GM21786 (cell line): ENCODE measurements around the gene GRIPAP1.
"Not testable (repeated sequence)": the region's sequence is repeated elsewhere in the genome, so short reads cannot be mapped to it uniquely, and the experiment has no call there.

Experiments
- ATAC-seq: cut with Tn5 transposase; IDR thresholded peaks from one replicate; pipeline ENCODE4 v1.9.1; 2021; ENCODE audit not compliant: unreplicated experiment

Gene GRIPAP1

DNA sequence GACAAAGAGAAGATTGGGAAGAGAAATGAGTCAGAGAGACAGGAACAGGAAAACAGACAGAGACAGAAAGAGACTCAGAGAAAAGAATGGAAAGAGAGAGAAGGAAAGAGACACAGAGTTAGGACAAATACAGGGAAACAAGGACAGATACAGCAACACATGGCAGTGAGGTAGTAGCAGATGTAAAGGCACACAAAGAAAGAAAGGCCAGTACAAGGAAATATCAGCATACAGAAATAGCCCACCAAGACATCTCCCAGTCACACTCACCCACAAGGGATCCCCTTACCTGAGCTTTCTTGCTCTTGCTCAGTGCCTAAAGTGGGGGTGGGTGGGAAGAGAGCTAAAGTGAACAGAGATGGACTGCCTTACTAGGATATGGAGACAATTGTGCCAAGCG, 4.2 kb downstream of the GRIPAP1 start:
- no peak for ATAC-seq

DNA sequence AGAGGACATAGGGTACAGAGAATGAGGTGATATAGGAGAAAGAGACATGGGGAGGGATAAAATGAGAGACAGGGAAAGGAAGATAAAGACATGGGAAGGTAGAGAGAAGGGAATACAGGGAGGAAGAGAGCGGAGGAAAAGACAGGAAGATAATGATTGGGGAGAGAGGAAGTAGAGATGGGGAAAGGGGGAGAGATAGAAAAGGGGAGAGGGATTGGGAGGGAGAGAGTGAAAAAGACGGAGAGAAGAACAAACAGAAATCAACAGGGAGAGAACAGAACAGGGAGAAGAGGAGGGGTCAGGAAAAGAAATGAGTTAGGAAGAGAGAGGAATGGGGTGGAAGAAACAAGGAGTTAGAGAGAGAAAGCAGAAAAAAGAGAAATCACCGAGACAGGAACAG, 4.6 kb downstream of the GRIPAP1 start:
- ATAC-seq: no peak

DNA sequence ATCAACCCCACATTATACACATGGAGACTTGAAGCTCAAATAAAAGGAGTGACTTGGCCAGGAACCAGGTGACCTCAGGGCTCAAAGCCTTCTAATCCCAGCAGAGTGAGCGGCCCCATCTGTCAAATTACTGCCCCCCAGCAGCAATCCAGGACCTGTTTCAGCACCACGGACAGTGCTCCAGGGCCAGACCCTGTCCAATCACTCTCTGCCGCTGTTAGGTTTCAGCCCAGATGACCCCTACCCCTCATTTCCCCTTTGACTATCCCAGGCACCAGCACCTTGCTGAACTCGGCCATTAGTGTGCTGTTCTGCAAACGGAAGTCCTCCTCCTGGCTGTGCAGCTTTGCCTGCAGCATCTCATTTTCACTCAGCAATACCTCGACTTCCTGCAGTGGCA, 5.1 kb downstream of the GRIPAP1 start:
- ATAC-seq: no peak

DNA sequence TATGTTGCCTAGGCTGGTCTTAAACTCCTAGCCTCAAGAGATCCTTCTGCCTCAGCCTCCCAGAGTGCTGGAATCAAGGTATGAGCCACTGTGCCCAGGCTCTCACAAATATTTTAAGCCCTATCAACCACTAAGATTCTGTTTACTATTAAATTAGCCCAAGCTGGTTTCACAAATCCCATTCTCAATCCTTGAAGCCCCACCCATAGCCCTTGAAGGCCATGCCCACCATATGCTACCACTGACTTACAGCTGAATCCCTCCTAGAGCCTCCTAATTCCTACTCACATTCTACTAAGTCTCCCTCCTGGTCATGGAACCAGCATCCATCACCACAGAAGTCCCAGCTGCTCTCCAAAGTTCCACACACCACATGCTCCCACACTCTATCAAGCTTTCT, 9.7 kb downstream of the GRIPAP1 start:
- ATAC-seq: no peak

DNA sequence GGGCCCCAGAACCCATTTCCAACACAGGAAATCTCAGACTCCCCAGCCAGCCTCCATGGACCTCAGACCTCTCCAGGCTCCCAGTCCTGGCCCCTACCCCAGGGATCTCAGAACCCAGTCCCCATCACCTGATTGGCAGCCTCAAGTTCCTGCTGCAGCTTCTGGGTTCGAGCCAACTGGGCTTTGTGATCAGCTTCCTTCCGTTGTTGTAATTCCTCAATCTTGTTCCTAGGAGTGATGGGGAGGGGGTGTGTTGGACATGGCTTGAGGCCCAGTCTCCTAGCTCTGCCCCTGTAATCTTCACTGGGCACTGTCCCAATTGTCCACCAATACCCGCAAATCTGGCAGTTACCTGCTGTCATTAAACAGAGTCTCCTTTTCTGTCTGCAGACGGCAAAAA, 12.6 kb downstream of the GRIPAP1 start:
- ATAC-seq: no peak

DNA sequence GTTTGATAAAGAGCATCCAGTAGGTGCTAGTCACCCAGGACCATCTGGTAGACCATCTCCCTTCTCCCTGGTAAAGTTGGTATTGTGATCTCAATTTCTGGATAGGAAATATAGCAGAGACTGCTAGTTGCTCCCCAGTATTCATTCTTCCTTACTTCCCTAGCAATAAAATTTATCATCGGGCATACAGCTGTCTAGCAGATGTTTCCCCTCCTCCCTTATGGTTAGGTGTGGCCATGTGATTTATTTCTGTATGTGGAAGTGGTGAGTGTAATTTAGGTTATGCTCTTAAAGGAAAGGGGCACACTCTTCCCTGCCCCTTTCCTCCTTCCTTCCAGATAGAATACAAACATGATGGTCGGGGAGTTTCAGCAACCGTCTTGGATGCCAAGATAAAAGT, 18.2 kb downstream of the GRIPAP1 start:
- ATAC-seq: no peak

DNA sequence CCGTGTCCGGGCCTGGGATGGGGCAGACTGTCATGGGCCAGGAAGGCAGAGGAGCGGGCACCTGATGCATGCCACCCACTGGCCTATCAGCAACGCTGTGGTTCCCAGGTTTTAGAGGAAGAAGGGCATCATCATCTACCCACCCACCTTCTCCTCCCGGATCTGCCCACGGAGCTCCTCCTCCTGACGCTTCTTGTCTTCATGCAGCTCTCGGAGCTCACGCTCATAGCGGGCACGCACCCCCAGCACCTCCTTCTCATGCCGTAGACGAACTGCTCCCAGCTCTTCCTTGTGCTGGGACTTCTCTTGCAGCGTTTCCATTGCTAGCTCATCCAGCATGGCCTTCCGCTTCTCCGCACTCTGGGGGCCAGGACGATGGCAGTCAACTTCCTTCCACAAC, 19.0 kb downstream of the GRIPAP1 start:
- no peak for ATAC-seq

DNA sequence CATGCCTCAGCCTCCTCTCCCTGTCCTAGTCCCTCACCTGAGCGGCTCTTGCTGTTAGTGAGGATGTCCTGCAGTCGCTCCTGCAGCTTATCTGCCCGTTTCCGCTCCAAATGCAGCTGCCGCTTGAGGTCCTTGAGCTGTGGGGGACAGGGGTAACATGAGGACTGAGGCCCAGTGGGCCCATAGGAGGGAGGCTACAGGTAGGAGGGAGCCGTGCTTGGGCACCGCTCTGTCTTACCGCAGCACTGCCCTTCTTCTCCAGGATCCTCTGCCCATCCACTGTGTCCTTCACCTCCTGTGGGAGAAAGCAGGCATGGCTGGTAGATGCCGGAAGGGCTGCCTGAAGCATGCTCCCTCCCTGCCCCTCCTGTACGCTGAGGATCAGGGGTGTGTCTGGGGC, 20.9 kb downstream of the GRIPAP1 start:
- no peak for ATAC-seq

DNA sequence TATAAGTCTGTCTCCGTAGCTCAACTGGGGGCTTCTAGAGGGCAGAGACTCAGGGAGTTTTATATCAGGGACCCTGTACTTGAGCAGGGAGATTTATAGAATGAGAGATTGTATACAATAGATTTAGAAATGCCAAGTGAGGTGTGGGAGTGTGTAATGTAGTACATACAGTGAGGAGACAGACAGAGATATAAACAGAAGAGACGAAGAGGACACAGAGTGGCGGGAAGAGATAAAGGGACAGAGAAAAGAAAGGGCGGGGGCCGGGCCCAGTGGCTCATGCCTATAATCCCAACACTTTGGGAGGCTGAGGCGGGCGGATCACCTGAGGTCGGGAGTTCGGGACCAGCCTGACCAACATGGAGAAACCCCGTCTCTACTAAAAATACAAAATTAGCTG, 21.7 kb downstream of the GRIPAP1 start:
- ATAC-seq: not testable (repeated sequence)

DNA sequence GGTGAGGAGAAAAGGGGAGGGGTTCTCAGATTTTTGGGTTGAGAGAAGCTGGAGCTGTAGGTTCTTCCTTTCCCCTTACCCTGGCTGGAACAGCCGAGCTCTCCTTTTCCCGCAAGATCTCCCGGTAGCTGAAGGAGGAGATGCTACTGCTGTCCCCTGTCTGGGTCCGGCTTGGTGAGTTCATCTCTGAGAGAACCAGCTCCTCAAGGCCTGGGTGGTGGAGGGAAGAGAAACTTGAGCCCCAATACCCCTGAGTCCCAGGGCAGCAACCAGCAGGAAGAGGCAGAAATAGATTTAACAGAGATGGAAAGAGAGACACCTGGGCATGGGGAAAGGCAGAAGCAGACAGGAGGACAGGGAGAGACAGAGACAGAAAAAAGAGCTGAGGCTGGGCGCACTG, 23.8 kb downstream of the GRIPAP1 start:
- no peak for ATAC-seq

DNA sequence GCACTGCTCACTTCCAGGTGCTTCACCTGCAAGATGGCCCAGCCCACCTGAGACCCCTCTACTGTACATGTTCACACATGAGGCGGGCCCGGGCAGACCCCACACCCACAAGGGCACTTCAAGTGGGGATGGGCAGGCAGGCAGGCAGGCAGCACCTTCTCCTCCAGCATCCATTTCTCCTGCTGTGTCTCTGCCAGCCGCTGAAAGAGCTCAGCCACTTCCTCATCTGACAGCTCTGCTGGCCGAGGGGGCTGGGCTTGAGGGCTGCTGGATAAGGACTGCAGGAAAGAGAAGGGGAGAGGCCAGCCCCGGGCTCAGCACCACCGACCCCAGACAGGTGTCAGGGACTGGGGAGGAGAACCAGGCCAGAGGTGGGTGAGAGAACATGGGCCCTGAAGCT, 26.0 kb downstream of the GRIPAP1 start:
- ATAC-seq: no peak

DNA sequence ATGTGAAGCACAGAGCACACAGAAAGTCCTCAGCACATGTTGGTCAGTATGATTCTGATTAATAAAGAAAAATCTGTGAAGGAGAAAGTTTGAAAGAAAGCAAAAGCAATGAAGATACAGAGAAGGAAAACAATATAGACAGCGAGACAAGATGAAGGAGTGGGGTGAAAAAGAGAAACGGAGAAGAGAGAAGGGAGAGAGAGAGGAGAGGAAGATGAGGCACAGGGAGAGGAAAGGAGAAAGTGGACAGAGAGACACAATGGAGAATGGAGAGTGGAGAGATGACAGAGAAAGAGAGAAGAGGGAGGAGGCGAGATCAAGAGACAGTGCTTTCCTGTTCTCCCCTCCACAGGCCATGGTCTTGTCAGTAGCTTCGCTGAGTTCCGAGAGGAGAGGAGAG, 26.5 kb downstream of the GRIPAP1 start:
- no peak for ATAC-seq

DNA sequence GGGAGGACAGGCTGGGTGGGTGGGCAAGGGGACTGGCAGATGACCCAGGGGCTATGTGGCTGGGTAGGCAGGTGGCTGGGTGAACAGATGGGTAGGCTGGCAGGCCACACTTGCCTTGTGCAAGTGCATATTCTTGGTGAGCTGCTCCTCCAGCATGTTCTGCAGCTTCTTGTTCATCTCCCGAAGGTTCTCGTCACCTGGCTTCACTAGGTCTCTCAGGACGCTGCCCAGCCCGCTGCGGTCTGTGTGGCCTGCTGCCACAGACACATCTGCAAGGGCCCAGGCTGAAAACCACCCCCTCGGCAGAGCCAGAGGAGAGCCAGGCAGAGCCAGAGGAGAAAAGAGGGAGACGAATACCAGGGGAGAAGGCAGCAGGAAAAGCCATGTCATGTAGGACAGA, 27.0 kb downstream of the GRIPAP1 start:
- no peak for ATAC-seq

DNA sequence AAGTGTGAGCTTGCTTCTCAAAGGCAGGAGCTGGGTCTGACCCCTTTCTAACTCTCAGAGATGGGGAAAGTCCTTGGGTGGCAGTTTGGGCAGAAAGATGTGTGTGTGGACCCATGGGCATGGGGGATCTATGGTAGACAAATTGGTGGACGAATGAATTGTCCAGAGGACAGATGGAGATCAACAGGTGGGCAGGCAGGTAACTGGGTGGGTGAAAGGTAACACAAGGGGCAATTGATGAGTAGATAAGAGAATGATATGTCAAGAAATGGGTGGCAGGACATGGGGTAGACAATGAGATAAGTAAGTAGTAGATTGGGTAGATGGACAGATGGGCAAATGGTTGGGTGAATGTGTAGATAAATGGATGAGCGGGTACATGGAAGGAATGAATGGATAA, 27.5 kb downstream of the GRIPAP1 start:
- no peak for ATAC-seq

DNA sequence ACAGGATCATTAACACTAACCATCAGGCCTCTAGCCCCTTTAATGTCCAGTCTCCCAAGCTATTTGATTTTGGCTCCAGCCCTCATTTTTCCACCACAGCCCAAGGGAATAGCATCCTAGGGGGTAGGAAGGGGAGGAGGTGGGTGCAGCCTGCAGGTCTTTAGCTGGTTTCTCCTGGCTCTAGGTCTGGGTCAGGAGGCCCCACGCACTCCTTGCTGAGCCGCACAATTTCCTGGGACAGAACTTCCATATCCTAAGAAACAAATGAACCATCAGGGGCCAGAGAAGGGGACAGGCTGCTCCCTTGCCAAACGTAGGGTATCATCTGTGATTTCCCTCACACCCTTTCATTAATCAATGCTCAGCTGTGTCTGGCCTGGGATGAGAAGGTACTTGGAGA, 28.0 kb downstream of the GRIPAP1 start:
- no peak for ATAC-seq

DNA sequence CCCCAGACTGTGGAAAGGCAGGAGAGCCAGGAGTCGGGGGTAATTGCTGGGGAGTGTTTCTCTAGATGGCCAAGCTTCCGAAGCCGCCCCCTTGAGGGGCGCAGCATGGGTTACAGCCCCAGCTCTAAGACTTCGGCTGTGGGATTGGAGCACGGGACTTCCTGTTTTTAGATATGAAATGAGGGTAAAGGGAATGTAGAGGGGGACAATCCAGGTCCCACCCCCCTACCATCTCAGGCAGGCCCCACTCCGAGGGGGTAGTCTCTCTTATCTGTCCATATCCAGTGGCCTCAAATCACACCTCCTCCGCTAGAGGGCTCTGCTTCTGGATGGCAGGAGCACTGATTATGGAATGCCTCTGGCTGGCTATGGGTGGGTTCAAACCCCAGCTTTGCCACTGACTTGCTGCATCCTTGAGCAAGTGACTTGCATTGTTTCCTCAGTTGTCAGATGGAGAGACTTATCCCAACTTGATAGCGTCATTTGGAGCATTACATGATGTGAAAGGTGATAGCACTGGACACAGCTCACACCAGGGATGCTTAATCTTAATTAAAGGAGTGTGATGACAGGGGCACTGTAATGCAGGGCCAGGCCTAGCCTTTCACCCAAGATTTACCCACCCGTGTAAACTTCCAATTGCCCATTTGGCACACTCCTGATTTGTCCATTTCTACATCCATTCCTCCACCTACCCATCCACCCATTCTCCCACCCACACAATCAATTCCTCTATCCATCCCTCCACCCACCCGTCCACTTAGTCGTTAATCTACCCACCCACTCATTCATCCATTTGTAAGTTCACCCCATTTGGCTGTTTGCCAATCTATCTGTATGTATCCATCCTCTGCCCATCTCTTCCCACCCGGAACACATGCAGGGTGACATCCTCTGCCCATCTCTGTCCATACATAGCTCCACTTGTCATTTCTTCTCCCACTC, 29.6 kb downstream of the GRIPAP1 start:
- no peak for ATAC-seq

DNA sequence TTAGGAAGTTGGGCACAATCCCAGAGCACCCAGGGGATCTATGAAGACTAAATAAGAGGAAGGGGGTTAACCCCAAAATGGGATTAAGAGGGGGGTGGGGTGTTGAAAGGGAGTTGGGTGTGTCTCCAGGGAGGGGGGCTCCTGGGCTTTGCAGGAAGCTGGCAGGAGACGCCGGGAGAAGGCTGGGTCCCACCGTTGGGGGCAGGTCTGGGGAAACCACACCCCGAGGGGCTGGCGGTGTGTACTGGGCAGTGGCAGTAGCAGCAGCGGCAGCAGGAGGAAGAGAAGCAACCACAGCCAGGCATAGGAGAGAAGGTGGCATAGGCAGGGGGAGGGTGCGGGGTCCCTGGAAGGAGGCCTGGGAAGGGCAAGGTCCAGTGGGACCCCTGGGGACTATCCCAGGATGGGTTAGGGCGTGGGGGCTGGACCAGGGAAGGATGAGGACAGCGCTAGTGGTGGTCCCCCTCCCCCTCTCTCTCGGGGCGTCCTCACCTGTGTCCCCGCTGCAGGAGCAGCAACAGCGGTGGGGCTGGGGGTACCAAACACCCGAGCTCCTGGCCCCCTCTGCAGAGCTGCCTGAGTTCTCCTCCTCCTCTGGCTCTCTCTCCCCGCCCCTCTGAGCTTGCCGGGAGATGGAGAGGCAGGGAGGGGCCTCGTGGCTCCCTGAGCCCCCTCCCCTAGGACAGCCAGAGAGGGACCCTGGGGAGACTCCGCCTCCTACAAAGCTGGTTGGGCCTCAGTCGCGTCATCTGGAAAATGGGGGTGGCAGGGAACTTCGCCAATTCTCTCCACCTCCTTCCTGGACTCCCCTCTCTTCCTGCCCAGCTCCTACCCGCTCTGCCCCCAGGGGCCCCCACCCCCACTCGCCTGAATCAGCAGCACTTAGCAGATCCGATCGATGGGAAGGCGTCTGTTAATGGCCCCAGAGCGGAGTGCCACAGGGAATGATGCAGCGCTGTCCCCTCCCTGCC, 30.5 kb downstream of the GRIPAP1 start, which contains the start of gene KCND1:
Gene KCND1, minus strand, starts transcription at position 596 of the 971 bp plus-strand sequence. CDS start 1,573 bp downstream, outside the sequence.
- no peak for ATAC-seq

DNA sequence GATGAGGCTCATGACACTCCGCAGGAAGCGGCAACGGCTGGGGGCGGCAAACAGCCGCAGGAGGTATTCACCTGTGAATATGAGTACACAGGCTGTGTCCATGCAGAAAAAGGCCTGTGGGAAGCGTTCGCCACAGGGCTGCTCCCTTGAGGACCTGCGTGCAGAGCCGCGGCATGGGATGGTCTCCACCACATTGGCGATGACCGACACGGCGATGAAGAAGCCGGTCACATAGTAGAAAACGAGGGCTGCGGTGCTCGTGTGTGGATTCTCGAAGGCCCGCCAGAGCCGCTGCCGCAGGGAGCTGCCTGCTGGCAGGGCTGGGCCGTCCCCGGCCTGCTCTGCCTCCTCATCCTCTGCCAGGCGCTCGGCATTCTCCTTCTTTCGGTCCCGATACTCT, 32.6 kb downstream of the GRIPAP1 start:
- no peak for ATAC-seq

DNA sequence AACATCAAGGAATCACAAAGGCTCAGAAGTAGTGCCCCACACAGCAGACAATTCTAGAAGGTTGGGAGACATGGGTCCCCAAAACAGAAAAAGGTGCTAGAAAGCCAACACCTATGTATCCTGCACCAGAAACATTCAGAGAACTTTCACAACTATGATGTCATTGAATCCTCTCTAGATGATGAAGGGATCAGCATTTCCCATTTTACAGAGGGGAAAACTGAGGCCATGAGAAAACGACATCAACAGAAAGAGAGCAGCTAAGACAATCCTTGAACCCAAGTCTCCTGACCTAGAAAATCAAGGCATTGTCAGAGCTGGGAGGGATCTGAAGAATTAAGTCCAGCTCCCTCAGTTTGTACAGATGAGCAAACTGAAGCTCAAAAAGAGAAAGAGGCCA, 33.7 kb downstream of the GRIPAP1 start:
- ATAC-seq: no peak

DNA sequence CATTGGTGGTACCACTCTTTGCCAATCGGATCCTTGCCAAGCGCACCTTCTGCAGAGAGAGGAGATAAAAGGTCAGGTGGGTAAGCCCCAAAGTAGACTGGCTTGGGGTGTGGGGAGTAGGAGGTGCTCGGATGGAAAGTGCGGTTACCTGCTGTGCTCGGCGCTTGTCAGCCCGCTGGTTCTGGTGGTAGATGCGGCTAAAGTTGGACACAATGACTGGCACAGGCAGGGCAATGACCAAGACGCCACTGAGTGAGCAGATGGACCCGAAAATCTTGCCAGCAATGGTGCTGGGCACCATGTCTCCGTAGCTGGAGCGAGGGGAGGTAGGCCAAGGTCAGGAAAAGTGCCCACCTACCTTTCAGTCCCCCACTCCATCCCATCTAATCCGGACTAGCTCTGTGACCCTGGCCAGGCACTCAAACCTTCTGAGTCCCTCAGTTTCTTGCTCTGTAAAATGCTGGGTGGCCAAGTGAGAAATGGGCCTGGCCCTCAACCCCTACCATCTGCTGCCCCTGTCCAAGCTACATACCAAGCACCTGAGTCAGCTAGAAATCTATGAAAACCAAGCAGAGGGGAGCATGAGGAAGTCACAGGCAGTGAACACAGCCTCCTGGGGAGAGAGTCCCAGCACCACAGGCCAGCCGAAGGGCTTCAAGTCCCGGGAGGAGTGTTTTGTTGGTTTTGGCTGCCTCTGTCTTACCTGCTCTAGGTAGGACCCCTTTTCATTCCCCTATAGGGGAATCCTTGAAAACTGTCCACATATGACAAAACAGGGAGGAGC, 35.1 kb downstream of the GRIPAP1 start:
- no peak for ATAC-seq

DNA sequence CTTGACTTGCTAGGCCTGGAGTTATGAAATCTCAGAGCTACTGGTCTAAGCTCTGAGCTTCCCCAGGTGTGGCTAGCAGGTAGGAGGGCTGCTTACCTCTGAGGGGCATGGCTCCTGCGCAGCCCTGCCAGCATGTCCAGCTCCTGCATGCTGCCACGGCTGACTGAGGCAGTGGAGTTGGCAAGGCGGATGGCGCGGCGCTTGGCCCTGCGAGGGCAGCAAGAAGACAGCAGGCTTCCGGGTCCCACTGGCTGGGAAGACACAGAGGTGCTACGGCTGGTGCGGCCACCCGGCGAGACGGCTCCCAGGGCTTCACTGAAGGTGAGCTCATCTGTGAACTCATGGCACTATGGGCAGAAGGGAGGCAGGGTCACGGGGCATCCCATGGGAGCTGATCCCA, 36.1 kb downstream of the GRIPAP1 start:
- ATAC-seq: no peak
